ENCODE results near the gene LATS2. TPM values are rescaled to one million over a fixed set of nuclear protein-coding genes. Genes with fewer than 3 reads are reported as not detected.

Gene LATS2
- polyA plus RNA-seq, 3 donors, result 21.7 to 24.9 (median 22.9) TPM

GRCh38 chr13:21020176-21020575 is 41.2 kb downstream of the LATS2 start:
- DNase-seq, result no peak

GRCh38 chr13:21018220-21018619 is 43.2 kb downstream of the LATS2 start:
- no peak for DNase-seq

GRCh38 chr13:21016487-21016886 is 44.9 kb downstream of the LATS2 start:
- DNase-seq, result no peak

GRCh38 chr13:21015284-21015683 is 46.1 kb downstream of the LATS2 start:
- DNase-seq, result no peak

- peak; percentile 69 for DNase-seq
Measured at GRCh38 chr13:21014502-21015170, 46.8 kb downstream of the LATS2 start.

GRCh38 chr13:21014139-21014501 is 47.3 kb downstream of the LATS2 start:
- no peak for DNase-seq

GRCh38 chr13:21013682-21014038 is 47.7 kb downstream of the LATS2 start:
- DNase-seq, result no peak

- DNase-seq, result no peak
Measured at GRCh38 chr13:21012841-21013681, 48.3 kb downstream of the LATS2 start.

GRCh38 chr13:21012211-21012610 is 49.2 kb downstream of the LATS2 start:
- no peak for DNase-seq

GRCh38 chr13:21011378-21011777 is 50.0 kb downstream of the LATS2 start:
- DNase-seq, result no peak

- no peak for DNase-seq
Measured at GRCh38 chr13:21010621-21011020, 50.8 kb downstream of the LATS2 start.

GRCh38 chr13:21009036-21009435 is 52.4 kb downstream of the LATS2 start:
- DNase-seq, result no peak

GRCh38 chr13:21008026-21008425 is 53.4 kb downstream of the LATS2 start:
- no peak for DNase-seq

GRCh38 chr13:21006141-21007005 is 55.0 kb downstream of the LATS2 start:
- DNase-seq, result no peak

- no peak for DNase-seq
Measured at GRCh38 chr13:21005193-21005592, 56.2 kb downstream of the LATS2 start.

- no peak for DNase-seq
Measured at GRCh38 chr13:21001471-21001870, 59.9 kb downstream of the LATS2 start.

GRCh38 chr13:21000647-21001046 is 60.7 kb downstream of the LATS2 start:
- no peak for DNase-seq

GRCh38 chr13:20998649-20999415 is 62.6 kb downstream of the LATS2 start:
- no peak for DNase-seq

- DNase-seq, result no peak
Measured at GRCh38 chr13:20997301-20998161, 63.9 kb downstream of the LATS2 start.

- no peak for DNase-seq
Measured at GRCh38 chr13:20995245-20995838, 66.0 kb downstream of the LATS2 start.

All from renal pelvis (tissue), 4 donors.